Inflammatory macrophage treated with lipopolysaccharide for 4 hours (primary cell): ENCODE measurements around the gene NMT2.
"Not testable (repeated sequence)": the region's sequence is repeated elsewhere in the genome, so short reads cannot be mapped to it uniquely, and the experiment has no call there.

Experiments used
- DNase-seq: peaks from one replicate; pipeline ENCODE4 v3.0.0-alpha.2; 2020

The NMT2 gene

DNA sequence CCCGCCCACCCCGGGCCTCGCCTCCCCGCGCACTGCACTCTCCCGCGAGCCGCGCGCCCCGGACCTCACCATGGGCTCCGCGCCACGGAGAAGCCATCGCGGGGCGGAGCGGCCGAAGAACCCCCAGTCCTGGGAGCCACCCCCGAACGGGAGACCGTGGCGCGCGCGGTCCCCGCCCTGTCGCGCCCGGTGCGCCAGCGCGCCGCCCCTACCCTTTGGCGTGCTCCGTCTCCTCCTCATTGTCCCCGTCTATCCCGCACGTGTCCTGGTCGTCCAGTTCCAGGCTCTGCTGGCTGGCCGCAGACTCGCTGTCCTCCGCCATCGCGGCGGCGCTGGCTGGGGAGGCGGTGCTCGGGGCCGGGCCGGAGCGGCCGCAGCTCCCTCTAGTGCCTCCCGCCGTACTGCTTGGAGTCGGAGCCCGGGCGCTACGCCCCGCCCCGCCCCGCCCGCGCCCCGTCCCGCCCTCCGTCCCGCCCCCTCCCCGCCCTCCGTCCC lies at the start of gene NMT2:
Gene NMT2 (minus strand): TSS at position 403 of the 495 bp plus-strand sequence. CDS start 81 bp downstream, at position 322.
- DNase-seq = no peak

GRCh38 chr10:15216700-15217099 lies 48.2 kb upstream of the NMT2 start:
- no peak for DNase-seq

- DNase-seq = no peak
These were observed 45.7 kb upstream of the NMT2 start for GRCh38 chr10:15214237-15214636.

DNA sequence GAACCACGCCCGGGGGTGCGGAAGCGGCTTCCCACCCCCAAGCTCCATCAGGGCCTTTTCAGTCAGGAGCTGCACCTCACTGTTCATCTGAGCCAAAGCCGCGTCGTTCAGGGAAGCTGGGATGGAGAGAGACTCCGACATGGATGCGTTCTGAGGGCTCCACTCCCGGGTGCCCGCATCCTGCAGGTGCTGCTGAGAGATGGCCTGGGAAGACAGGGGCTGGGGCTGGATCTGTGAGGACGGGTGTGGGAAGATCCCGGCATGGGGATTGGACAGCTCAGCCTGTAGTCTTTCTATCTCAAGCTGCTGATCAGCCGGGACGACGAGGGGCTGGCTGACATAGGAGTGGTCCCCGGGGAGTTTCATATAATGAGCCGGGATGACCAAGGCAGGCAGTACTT lies 45.0 kb upstream of the NMT2 start:
- DNase-seq = no peak

GRCh38 chr10:15211464-15211979 lies 43.0 kb upstream of the NMT2 start:
- no peak for DNase-seq

DNA sequence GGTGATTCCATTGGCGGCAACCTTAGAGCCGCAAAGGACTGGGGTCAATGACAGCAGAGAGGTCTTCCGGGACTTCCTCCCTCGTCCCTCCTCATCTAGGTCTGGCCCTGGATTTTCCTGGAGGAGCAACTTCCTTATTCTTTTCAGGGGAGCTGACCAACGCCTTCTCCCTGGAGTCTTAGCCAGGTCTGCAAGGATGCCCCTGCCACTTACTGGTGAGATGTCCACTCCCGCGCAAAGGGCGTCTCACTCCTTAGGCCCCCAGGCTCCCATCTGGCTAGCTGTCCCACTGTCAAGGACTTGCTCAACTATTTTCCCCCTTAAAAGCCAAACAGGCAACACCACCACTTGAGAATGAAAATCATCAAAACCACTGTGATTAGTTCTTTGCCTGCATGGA lies 42.0 kb upstream of the NMT2 start:
- no peak for DNase-seq

- peak; percentile 57 for DNase-seq
These were observed 41.5 kb upstream of the NMT2 start for GRCh38 chr10:15209827-15210509.

DNA sequence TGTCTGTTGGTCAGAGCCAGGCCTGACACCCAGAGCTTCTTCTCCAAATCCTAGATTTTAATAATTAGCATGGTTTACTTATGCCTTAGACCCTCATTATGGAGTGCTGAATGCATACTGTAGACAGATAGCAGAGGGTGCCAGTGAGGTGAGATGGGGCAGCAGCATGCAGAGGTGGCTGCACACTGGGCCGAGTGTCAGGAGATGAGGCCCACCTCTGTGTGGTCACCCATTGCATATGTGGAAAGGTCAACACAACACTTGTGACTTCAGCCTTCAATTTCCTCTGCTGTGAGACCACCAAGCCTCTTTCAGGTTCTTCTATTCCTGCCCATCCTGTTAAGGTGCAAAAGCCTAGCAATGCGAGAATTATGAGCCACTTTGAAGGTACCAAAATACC lies 39.7 kb upstream of the NMT2 start:
- no peak for DNase-seq

DNA sequence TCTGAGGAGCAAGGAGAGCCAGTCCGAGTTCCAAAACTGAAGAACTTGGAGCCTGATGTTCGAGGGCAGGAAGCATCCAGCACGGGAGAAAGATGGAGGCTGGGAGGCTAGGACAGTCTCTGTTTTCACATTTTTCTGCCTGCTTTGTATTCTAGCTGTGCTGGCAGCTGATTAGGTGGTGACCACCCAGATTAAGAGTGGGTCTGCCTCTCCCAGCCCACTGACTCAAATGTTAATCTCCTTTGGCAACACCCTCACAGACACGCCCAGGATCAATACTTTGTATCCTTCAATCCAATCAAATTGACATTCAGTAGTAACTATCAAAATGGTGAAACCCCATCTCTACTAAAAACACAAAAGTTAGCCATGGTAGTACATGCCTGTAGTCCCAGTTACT lies 38.9 kb upstream of the NMT2 start:
- DNase-seq = not testable (repeated sequence)

DNA sequence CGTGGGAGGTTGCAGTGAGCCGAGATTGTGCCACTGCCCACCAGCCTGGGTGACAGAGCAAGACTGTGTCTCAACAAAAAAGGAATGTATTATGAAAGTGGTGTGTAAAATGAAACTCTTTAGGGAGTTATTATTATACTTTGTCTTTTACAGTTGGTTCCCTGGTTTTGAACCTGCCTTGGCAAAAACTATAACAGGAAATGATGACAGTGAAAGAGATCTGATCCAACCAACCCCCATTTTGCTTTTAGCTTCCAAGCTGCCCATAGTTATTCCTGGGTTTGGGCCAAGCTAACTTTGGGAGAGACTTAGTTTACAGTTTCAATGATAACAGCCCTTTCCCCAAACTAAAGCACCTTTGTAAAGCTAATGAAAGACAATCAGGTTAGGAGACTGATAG lies 34.1 kb upstream of the NMT2 start:
- peak; percentile 5 for DNase-seq

DNA sequence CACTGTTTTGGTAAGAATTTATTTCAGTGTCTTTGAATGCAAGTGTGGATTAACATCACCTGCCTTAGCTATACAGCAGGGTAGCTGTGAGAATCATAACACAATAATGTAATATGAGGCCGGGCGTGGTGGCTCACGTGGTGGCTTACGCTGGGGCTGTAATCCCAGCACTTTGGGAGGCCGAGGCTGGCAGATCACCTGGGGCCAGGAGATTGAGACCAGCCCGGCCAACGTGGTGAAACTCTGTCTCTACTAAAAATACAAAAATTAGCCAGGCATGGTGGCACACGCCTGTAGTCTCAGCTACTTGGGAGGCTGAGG lies 33.8 kb upstream of the NMT2 start:
- not testable (repeated sequence) for DNase-seq

DNA sequence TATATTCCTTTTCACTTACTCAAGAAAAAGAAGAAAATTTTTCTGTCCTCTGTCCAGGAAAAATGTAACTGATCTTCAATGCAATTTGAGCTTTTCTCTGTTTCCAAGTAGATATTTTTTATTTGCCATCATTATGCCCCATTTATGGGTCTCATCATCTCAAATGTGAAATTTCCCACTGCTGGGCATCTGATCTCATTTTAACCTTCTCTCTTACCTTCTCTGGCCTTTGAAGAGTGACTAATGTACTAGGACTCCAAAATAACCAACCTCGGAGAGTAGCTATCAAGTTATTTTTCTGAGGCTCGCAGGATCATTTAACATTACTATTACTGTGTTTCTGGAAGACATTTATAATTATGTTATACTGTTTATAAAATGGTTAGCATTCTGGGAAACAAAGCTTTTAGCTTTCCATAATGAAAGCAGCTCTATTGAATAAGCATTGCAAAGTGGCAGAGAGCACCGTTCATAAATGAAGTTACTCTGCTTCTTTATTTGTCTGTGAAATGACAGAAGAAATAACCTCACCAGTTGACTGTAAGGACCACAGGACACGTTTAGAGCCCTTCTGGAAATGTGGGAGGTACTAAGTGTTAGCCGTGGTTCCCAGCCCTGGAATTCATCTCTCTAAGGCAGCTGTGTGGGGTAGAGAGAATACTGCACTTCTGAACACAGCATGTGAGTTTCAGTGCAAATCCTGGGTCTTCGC lies 33.3 kb upstream of the NMT2 start:
- no peak for DNase-seq

DNA sequence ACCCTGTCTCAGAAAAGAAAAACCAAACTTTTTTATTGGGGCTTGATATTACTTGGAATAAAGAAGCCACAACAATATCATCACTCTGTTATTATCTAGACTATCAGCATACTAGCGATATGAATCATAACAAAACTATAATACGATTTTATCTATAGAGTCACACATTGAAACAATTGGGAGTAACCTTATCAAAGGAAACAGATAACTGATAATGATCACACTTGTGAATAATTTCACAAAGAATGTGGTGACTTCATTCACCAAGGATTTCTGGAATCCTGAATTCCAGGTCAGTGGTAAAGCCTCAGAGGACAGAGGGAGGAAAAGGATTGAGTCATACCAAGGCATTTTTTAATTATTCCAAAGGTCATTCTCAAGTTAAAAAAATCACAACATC lies 32.1 kb upstream of the NMT2 start:
- DNase-seq = no peak

DNA sequence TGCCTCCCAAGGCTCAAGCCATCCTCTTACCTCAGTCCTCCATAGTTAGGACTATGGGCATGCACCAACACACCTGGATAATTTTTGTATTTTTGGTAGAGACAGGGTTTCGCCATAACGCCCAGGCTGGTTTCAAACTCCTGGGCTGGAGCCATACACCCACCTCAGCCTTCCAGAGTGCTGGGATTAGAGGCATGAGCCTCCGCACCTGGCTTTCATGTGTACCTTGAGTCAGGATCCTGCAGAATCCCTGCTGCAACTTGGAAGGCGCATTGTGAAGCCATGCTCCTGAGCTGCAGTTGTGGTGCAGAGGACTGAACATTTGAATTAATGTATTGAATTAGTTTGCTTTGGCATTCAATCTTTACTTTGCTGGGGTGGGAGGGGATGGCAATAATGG lies 29.4 kb upstream of the NMT2 start:
- no peak for DNase-seq

GRCh38 chr10:15197276-15197675 lies 28.8 kb upstream of the NMT2 start:
- no peak for DNase-seq

GRCh38 chr10:15196021-15196834 lies 27.7 kb upstream of the NMT2 start:
- DNase-seq = no peak

DNA sequence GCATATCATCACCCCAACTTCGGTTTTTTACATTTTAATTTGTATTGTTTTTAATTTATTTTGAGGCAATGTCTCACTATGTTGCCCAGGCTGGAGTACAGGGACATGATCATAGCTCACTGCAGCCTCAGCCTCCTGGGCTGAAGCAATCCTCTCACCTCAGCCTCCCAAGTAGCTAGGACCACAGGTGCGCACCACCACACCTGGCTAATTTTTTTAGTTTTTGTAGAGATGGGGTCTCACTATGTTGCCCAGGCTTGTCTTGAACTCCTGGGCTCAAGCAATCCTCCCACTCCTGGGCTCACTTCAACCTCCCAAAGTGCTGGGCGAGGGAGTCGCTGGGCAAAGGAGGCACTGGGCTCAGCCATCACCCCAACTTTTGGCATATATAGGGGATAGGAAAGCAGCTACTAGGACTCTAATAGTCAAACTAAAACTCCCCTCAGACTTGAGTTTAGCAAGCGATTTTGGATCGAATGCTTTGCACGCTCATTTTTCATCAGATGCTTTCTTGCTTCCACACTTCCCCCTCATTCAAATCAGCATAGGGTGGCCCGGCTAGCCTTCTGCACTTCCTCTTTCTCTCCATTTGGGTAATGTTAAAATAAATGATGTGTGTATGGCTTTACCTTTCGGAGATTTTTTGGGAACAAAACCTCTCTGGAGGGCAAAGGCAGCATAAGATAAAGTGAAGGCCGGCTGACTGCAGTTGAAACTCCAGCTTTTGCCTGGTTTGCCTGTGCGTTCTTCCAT lies 20.8 kb upstream of the NMT2 start:
- DNase-seq = no peak

GRCh38 chr10:15188603-15189002 lies 20.1 kb upstream of the NMT2 start:
- no peak for DNase-seq

DNA sequence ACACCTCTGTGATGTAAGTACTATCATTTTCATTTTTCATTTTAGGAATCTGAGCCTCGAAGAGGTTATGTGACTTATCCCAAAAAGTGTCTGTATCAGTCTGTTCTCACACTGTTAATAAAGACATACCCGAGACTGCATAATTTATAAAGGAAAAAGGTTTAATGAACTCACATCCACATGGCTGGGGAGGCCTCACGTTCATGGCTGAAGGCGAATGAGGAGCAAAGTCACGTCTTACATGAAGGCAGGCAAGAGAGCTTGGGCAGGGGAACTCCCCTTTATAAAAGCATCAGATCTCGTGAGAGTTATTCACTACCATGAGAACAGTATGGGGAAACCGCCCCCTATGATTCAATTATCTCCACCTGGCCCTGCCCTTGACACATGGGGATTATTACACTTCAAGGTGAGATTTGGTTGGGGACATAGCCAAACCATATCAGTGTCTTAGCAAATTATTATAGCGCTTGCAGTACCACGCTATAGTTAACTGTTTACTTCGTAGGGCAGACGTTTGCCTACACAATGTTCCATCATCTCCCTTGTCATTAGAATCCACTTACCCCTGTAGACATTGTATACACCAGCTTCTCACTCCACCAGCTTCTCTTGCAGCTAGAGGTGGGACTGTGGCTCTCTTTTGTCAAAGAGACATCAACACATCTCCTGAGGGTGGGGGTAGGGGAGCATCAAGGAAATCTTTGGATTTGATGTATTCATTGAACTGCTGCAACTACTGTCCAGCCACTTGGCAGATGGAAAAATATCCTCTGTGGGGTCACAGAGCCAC lies 15.4 kb upstream of the NMT2 start:
- DNase-seq = no peak

GRCh38 chr10:15182540-15183207 lies 14.2 kb upstream of the NMT2 start:
- no peak for DNase-seq

GRCh38 chr10:15181576-15182156 lies 13.2 kb upstream of the NMT2 start:
- no peak for DNase-seq
